Left renal cortex interstitium (tissue), 4 donors: ENCODE measurements around the gene PRR23A. TPM values are rescaled to one million over a fixed set of nuclear protein-coding genes. Genes with fewer than 3 reads are reported as not detected.

Experiments
- DNase-seq, 4 donors: peaks; one replicate each; pipeline ENCODE4 v3.0.0-alpha.2; 2013; ENCODE audit warnings: low read depth in 4 of 4, low spot score in 2 of 4, missing footprints in 1 of 4
- polyA plus RNA-seq, 4 donors: library from polyadenylated mRNA; unstranded; fragments of 120-200 nt; gene quantifications; one replicate each; pipeline ENCODE4 v1.2.1, GENCODE V29; 2013; ENCODE audit not compliant: insufficient read length in 4 of 4

Gene PRR23A
- polyA plus RNA-seq, 4 donors, result not detected

- no peak for DNase-seq
Observed at GRCh38 chr3:138974462-138974861, 31.6 kb downstream of the PRR23A start.

GRCh38 chr3:138972941-138973340 is 33.1 kb downstream of the PRR23A start:
- no peak for DNase-seq

DNA sequence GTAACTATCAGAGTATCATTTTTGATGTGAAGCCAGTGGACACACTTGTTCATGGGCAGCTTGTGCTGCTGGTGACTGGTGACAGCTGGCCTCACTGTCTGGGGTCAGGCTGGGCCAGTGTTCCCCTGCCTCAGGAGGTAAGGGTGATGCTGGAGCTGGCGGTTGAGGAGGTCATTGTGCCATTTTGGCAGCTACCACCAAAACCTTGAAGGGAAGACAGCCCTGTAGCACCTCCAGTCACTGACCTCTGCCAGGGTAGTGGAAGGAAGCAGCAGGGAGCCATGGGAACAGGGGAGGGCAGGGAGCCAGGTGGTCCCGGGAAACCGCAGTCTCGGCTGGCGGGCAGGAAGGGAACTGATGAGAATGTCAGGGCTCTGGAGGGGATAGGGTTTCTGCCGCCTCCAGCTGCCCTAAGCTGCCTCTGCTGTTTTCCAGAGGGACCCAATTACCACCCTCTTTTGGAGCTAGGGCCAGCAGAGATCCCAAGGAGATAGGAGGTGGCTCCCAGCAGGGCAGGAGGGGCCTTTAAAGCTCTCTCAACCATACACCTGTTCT is 34.2 kb downstream of the PRR23A start:
- no peak for DNase-seq

DNA sequence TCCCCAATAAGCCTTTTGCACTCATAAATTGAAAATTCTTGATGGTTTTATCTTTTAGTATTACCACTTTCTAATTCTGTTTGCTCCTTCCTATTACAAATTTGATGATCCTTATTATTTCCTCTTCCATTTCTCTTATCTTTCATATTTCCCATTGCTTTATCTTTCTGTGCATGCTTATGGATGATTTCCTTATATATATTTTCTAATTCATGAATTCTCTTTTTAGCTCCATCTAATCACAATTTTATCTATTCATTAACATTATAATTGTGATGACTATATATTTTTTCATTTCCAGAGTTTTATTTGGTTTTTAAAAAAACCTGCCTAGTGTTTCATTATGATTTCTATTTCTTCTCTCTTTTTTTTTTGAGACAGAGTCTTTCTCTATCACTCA is 41.1 kb downstream of the PRR23A start:
- no peak for DNase-seq

- no peak for DNase-seq
Observed at GRCh38 chr3:138964264-138964663, 41.8 kb downstream of the PRR23A start.

DNA sequence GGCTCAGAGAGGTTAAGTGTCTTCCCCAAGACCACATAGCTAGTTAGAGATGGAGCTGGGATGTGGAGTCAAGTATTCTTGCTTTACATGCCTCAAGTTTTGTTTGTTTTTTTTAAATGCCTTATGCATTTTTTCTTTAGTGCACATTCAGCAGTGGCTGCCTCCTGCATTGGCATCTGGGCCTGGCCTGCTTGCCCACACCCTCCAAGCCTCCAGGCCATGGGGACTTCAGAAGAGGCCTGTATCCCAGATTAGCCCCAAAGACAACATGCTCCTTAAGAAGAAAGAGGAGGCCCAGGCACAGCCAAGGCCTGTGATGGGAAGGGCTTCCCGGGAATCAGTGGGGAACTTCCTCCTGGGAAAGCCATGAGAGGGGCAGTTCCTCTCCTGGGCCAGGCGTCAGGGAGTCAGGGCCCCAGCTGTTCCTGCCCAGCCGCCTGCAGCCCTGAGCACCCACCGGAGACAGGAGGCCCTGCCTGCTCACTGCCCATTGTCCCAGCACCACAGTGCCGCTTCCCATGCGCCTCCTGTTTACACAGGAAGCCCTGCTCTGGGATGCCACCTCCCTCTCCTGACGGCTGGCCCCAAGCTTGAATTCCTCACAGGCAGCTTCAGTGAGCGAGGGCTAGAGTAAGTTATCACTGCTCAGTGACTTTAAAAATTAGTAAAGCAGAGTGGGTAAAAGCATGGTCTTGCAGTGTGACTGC is 43.1 kb downstream of the PRR23A start:
- no peak for DNase-seq

DNA sequence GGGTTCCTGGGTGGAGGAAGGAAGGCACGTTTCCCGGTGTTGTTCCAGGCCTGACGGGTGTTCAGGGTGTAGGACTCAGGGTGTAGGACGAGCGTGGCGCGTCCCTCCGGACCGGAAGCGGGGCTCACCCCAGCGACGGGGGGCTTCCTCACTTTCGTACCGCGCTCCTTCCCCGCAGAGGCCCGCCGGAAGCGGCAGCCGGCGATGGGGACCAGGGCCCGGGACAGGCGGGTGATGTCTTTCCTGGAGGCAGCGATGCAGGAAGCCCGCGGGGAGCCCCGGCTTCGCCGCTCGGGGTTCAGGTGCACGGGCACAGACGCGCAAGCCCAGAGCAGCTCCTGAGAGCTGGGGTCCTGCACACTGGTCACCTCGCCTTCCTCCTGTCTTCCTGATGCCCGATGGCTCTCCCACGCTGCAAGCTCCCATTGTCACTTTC is 45.6 kb downstream of the PRR23A start:
- DNase-seq, result no peak

Other genes with a start within 250 kb of the PRR23A start
- 10 to 100 TPM; 27.4 to 33.2 (median 29.7) TPM for gene PIK3CB, start 171.3 kb downstream of the PRR23A start, polyA plus RNA-seq
- not detected for gene FOXL2, start 59.1 kb downstream of the PRR23A start, polyA plus RNA-seq
- under 1 TPM in 3 of 4 donors, not detected in 1; 0.04 to 0.11 (median 0.05) TPM for gene FOXL2NB, start 59.1 kb downstream of the PRR23A start, polyA plus RNA-seq
- gene PRR23B, start 14.7 kb upstream of the PRR23A start, polyA plus RNA-seq, result not detected
- gene PRR23C, start 38.6 kb upstream of the PRR23A start, polyA plus RNA-seq, result under 1 TPM in 3 of 4 donors, not detected in 1; 0.06 to 0.07 (median 0.06) TPM